ENCODE results near the gene HSPB3. TPM values are rescaled to one million over a fixed set of nuclear protein-coding genes. Genes with fewer than 3 reads are reported as not detected.
A peak's percentile ranks its signal among the peaks of the same experiment; 100 is the strongest.

Gene HSPB3
- total and polyA plus RNA-seq, 8 donors: 1.2 to 9.4 TPM; not detected in 6

GRCh38 chr5:54442271-54442670, 13.2 kb upstream of the HSPB3 start:
- Histone ChIP-seq H3K36me3 (no peaks in the 10 kb centered on the region), H3K4me1 (no peaks in the 10 kb centered on the region), H3K27ac (no peak overlapping the region), H3K4me3 (no peak overlapping the region), H3K9me3 (no peaks in the 10 kb centered on the region), H3K27me3 (no peaks in the 10 kb centered on the region)
- TF ChIP-seq, protein P1, sequence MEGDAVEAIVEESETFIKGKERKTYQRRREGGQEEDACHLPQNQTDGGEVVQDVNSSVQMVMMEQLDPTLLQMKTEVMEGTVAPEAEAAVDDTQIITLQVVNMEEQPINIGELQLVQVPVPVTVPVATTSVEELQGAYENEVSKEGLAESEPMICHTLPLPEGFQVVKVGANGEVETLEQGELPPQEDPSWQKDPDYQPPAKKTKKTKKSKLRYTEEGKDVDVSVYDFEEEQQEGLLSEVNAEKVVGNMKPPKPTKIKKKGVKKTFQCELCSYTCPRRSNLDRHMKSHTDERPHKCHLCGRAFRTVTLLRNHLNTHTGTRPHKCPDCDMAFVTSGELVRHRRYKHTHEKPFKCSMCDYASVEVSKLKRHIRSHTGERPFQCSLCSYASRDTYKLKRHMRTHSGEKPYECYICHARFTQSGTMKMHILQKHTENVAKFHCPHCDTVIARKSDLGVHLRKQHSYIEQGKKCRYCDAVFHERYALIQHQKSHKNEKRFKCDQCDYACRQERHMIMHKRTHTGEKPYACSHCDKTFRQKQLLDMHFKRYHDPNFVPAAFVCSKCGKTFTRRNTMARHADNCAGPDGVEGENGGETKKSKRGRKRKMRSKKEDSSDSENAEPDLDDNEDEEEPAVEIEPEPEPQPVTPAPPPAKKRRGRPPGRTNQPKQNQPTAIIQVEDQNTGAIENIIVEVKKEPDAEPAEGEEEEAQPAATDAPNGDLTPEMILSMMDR (IDR thresholded peaks at IDR 0.05): no peak
- no peak for TF ChIP-seq POLR2A (IDR thresholded peaks at IDR 0.05)
- no peak for TF ChIP-seq POLR2AphosphoS5 (IDR thresholded peaks at IDR 0.05)
- TF ChIP-seq EP300 (IDR thresholded peaks at IDR 0.05): no peak
- DNase-seq: no peak
- WGBS, 5 donors: 3 to 21% (median 15%) methylated on average over 1 of the region's 1 CpG
- intact Hi-C loops (cut with DNase I; ENCODE audit: low total_unique reads): no loop called here

GRCh38 chr5:54443270-54443669, 12.2 kb upstream of the HSPB3 start:
- Histone ChIP-seq H3K4me1 (no peaks in the 10 kb centered on the region), H3K9me3 (no peaks in the 10 kb centered on the region), H3K36me3 (no peaks in the 10 kb centered on the region), H3K4me3 (no peak overlapping the region), H3K27me3 (no peaks in the 10 kb centered on the region), H3K27ac (no peak overlapping the region)
- intact Hi-C loops (cut with DNase I; ENCODE audit: low total_unique reads): no loop called here
- DNase-seq: peak in 1 of 2 donors; percentile 52
- no peak for TF ChIP-seq POLR2AphosphoS5 (IDR thresholded peaks at IDR 0.05)
- no peak for TF ChIP-seq EP300 (IDR thresholded peaks at IDR 0.05)
- TF ChIP-seq POLR2A (IDR thresholded peaks at IDR 0.05): no peak
- TF ChIP-seq, protein P1 (IDR thresholded peaks at IDR 0.05): no peak

DNA sequence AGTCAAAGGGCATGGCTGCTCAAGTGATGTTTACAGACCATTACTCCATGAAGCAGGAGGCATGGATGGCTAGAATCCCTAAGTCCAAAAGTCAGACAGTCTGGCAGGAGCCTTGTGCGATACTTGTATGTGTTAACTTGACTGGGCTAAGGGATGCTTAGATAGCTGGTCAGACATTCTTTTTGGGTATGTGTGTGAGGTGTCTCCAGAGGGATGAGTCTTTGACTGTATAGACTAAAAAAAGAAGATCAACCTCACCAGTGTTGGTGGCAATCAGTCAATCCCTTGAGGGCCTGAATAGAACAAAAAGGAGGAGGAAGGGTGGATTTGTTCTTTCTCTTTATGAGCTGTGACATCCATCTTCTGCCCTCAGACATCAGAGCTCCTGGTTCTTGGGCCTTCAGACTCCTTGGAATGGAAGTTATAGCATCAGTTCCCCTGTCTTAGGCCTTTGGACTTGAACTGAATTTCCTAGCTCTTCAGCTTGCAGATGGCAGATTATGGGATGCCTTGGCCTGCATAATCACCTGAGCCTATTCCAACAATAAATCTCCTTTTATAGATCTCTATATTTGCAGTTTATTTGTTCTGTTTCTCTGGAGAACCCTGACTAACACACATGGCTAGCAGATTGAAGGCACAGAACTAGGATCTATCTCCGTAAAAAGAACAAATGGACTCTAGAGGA, 9.7 kb upstream of the HSPB3 start:
- DNase-seq: no peak
- Histone ChIP-seq H3K4me3 (no peak overlapping the region), H3K36me3 (no peaks in the 10 kb centered on the region), H3K4me1 (no peaks in the 10 kb centered on the region), H3K9me3 (no peaks in the 10 kb centered on the region), H3K27ac (no peak overlapping the region), H3K27me3 (peaks cover 0 to 2% (median 0%) of the 10 kb centered on the region in 3 donors)
- TF ChIP-seq EP300 (IDR thresholded peaks at IDR 0.05) (no peak), POLR2AphosphoS5 (IDR thresholded peaks at IDR 0.05) (no peak), POLR2A (IDR thresholded peaks at IDR 0.05) (no peak)
- TF ChIP-seq, protein P1 (IDR thresholded peaks at IDR 0.05): no peak
- intact Hi-C loops (cut with DNase I; ENCODE audit: low total_unique reads): no loop called here
- 78 to 92% (median 88%) methylated on average over 2 of the region's 2 CpGs for WGBS, 5 donors

DNA sequence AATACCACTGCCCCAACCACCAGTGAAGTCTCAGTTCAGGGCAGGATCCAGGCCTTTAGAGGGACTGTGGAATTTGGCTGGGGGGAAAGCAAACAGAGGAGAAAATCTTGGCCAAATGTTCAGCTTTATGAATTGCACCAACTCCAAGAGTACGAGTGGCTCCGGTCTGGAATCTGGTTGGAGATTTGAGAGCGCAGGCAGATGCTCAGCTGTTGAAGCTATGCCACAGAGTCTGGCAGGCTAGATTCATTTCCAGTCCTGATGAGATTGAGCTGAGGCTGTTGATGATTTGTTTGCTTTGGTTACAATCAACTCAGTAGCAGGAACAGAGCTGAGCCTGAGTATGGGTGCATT, 9.1 kb upstream of the HSPB3 start:
- peaks cover 0 to 4% (median 0%) of the 10 kb centered on the region in 3 donors for H3K27me3 ChIP-seq
- TF ChIP-seq EP300 (IDR thresholded peaks at IDR 0.05): no peak
- TF ChIP-seq POLR2A (IDR thresholded peaks at IDR 0.05): no peak
- TF ChIP-seq POLR2AphosphoS5 (IDR thresholded peaks at IDR 0.05): no peak
- TF ChIP-seq, protein P1 (IDR thresholded peaks at IDR 0.05): no peak
- no peaks in the 10 kb centered on the region for H3K9me3 ChIP-seq
- no peaks in the 10 kb centered on the region for H3K4me1 ChIP-seq
- DNase-seq: no peak
- no peaks in the 10 kb centered on the region for H3K36me3 ChIP-seq
- intact Hi-C loops (cut with DNase I; ENCODE audit: low total_unique reads): no loop called here
- H3K4me3 ChIP-seq: no peak overlapping the region
- H3K27ac ChIP-seq: no peak overlapping the region
- 70 to 86% (median 85%) methylated on average over 3 of the region's 3 CpGs for WGBS, 5 donors

Data from stomach (tissue), 9 donors.